ENCODE results near the gene ATP2B2.

DNA sequence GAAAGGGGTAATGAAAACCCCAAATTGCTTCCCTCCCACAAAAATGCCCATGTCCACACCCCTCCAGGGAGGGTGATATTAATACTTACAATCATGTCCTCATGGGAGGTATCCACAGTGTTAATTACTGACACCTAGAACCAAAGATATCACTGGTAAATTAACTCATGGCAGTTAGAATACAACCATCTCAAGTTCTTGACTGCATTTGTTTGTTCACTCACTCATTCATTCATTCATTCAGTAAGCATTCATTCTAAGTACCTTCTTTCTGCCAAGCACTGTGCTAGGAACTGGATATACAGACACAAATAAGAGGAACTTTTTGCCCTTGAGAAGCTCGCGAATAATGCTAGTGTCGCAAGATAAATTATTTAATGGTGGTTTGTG is 187.4 kb downstream of the ATP2B2 start:
- no peak for TF ChIP-seq ZNF274 (IDR thresholded peaks at IDR 0.05; ENCODE audit: low read depth, low read length)
- TF ChIP-seq SUZ12 (IDR thresholded peaks at IDR 0.05; ENCODE audit: extremely low read depth, insufficient read depth, insufficient read length): no peak
- no peak for TF ChIP-seq YY1 (IDR thresholded peaks at IDR 0.05; ENCODE audit: insufficient read depth, insufficient read length)
